HG03575 (cell line): ENCODE measurements around the gene SEMA3F.
"Not testable (repeated sequence)": the region's sequence is repeated elsewhere in the genome, so short reads cannot be mapped to it uniquely, and the experiment has no call there.

Experiments used
- ATAC-seq: cut with Tn5 transposase; IDR thresholded peaks from one replicate; pipeline ENCODE4 v1.9.1; 2021; ENCODE audit not compliant: unreplicated experiment, insufficient number of reproducible peaks, low FRiP score; ENCODE audit errors: extremely low read depth

The SEMA3F gene

DNA sequence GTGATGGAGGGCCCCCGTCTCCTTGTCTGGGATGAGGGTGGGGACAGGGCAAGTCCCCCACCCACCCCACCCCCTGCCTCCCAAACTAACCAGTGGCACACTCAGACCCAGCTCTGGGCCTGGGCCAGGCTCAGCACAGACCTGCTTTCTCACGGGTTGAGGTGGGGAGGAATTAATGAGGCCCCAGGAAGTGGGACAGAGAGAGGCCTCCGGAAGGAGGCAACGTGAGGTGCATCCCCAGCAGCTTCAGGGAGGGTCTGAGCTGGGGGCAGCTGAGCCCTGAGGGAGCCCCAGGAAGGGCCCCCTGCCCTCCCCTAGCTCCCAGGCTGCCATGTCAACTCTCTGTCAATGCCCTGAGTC lies 65.9 kb downstream of the SEMA3F start:
- no peak for ATAC-seq

GRCh38 chr3:50221411-50222168 lies 66.5 kb downstream of the SEMA3F start:
- no peak for ATAC-seq

DNA sequence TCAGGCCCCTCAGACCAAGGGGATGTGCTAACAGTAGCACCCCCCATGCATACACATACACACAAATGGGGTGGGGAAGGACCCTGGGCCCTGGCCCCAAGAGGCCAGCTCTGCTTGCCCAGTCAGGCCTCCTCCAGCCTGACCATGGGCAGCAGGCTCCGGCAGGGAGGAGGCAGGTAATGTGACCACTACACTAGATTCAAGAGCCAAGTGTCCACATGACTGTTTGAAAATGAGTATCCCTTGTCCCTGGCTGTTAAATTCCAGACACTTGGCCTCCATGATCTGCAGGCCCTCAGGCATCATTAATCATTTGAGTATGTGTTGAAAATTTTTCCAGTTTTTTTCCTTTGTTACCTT lies 67.0 kb downstream of the SEMA3F start:
- no peak for ATAC-seq

- ATAC-seq = no peak
Observed at GRCh38 chr3:50224639-50225038, 69.5 kb downstream of the SEMA3F start.

- no peak for ATAC-seq
Observed at GRCh38 chr3:50226888-50227389, 71.8 kb downstream of the SEMA3F start.

- ATAC-seq = no peak
Observed at GRCh38 chr3:50227390-50228183, 72.5 kb downstream of the SEMA3F start.

DNA sequence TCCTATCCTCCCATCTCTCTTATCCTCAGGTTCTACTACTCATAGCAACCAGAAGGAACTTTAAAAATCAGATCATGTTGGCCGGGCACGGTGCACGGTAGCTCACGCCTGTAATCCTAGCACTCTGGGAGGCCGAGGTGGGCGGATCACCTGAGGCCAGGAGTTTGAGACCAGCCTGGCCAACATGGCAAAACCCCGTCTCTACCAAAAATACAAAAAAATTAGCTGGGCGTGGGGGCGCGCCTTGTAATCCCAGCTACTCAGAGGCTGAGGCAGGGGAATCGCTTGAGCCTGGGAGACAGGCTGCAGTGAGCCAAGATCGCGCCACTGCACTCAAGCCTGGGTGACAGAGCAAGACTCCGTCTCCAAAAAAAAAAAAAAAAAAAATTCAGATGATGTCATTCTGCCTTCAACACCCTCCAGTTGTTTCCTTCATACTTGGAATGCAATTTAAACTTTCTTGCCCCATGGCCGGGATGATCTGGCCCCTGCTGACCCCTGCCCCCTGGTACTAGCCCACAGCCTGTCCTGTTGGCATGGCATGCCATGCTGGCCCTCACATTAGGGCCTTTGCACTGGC lies 73.2 kb downstream of the SEMA3F start:
- ATAC-seq = not testable (repeated sequence)

- no peak for ATAC-seq
Observed at GRCh38 chr3:50229490-50229889, 74.4 kb downstream of the SEMA3F start.

DNA sequence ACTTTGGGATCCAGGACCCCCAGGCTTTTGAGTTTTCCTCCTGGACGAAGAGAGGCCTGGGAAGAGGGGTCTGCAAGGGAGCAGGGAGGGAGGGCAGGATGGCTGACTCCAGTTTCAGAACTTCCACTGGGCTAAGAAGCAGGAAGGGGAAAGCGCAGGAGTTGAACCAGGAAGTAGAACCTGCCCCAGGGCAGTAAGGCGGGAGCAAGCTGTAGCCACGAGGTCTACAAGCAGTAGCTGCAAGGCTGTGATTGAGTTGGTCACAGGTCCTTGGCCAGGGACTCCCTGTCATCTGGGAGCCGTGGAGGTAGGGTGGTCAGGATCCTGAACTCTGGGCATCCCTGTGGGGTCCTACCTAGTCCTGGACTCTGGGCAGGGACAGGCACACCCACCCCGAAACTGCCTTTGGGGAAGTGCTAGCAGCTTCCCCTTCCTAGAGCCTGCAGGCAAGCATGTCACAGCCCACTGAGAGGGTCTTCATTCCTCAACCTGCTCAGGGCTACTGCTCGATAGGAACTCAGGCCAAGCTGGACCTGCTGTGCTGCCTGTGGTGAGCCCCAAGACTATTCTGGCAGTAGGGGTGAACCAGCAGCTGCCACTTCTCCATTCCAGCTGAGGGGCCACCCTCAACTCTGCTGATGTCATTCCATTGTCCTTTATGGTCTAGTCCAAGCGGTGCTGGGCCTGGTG lies 75.1 kb downstream of the SEMA3F start:
- no peak for ATAC-seq

- ATAC-seq = no peak
Observed at GRCh38 chr3:50230794-50231125, 75.6 kb downstream of the SEMA3F start.

GRCh38 chr3:50231581-50231980 lies 76.5 kb downstream of the SEMA3F start:
- no peak for ATAC-seq

GRCh38 chr3:50232303-50232702 lies 77.2 kb downstream of the SEMA3F start:
- no peak for ATAC-seq

DNA sequence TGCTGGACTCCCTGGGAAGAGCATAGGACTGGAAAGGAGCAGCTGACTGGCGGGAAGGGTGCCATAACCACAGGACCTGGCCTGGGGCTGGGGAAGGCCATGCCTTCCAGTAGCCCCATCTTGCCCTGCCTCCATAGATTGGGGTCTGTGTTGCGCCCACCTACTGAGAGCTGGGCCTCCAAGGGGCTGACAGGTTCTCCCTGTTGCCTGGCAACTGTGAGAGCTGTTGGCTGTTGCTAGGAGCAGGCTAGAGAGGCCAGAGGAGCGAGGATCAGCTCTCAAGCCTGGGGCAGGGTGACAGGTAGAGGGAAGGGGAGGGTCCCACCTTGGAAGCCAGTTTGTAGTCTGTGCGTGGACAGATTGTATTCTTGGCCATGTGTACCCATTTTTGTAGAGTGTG lies 78.1 kb downstream of the SEMA3F start:
- ATAC-seq = no peak

GRCh38 chr3:50235716-50236483 lies 80.8 kb downstream of the SEMA3F start, which contains the start of gene GNAI2:
TSS of gene GNAI2 (plus strand) at chr3:50236204. CDS start at chr3:50236336, 132 bp downstream.
- ATAC-seq = peak; percentile 74

DNA sequence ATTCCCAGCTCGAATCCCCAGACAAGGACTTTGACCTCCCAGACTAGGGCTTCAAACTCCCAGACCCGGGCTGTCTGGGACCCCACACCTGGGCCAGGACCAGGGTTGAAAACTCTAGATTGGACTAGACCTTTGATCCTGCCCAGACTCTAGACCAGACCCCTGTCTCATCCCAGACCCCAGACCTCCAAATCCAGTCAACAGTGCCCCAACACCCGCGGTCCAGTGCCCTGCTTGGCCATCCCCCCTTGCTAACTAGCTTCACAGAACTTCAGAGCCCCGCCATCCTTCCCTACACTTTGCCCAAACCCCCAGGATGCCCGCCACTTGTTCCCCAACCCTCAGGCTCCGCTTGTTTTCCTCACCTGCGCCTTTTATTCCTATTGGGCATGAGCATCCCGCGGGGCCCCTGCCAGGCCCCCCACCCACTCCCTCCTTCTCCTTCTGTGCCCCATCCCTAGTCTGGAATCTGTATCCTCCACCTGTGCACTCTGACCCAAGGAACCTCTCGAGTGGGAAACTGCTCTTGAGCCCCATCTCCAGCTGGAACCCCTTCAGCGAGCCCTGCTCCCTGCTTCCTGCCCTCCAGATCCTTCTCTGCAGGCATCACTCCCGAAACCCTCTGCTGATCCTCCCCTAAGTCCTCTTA lies 81.5 kb downstream of the SEMA3F start:
- no peak for ATAC-seq

DNA sequence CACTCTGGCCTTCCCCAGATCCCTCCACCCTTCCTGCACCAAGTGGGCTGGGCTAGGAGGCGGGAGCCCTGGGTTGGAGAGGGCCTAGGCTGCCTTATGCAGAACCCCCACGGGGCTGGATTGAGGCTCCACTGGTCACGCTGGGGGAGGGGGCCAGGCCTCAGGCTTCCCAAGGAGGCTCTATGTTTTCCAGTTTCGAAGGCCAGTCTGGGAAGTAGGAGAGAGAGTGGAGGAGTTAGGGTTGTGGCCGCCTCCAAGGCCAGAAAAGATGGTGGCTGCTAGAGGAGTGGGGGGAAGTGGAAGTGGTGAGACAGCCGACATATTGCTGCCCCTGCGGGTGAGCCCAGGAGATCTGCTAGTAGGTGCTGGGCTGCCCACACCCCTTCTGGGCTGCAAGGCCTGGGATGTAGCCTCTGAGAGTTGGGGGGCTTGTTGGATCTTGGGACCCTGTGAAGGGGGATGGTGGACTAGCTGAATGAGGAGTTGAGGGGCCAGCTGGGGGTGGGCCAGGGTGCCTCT lies 82.1 kb downstream of the SEMA3F start:
- ATAC-seq = no peak

- no peak for ATAC-seq
Observed at GRCh38 chr3:50237754-50238548, 82.8 kb downstream of the SEMA3F start.
